ENCODE data around the gene DIPK1B. TPM values are rescaled to one million over a fixed set of nuclear protein-coding genes. Genes with fewer than 3 reads are reported as not detected.

The DIPK1B gene
- total RNA-seq, 2 donors from 2014 or later: 4.8 to 6.9 TPM

- TF ChIP-seq, protein P1, sequence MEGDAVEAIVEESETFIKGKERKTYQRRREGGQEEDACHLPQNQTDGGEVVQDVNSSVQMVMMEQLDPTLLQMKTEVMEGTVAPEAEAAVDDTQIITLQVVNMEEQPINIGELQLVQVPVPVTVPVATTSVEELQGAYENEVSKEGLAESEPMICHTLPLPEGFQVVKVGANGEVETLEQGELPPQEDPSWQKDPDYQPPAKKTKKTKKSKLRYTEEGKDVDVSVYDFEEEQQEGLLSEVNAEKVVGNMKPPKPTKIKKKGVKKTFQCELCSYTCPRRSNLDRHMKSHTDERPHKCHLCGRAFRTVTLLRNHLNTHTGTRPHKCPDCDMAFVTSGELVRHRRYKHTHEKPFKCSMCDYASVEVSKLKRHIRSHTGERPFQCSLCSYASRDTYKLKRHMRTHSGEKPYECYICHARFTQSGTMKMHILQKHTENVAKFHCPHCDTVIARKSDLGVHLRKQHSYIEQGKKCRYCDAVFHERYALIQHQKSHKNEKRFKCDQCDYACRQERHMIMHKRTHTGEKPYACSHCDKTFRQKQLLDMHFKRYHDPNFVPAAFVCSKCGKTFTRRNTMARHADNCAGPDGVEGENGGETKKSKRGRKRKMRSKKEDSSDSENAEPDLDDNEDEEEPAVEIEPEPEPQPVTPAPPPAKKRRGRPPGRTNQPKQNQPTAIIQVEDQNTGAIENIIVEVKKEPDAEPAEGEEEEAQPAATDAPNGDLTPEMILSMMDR (IDR thresholded peaks at IDR 0.05): no peak
- Histone ChIP-seq H3K4me1 (ENCODE audit: control insufficient read depth in 1 of 2, low read depth in 2 of 2) (peaks cover 4 to 9% of the 10 kb centered on the region in 2 donors), H3K9me3 (no peaks in the 10 kb centered on the region), H3K36me3 (no peaks in the 10 kb centered on the region), H3K27me3 (replicated peaks; ENCODE audit: insufficient read depth) (no peaks in the 10 kb centered on the region), H3K4me3 (no peak overlapping the region), H3K27ac (no peak overlapping the region)
- ATAC-seq (ENCODE audit: insufficient number of reproducible peaks, low FRiP score, low read depth): no peak
- no peak for DNase-seq (ENCODE audit: low spot score)
Measured at GRCh38 chr9:136691316-136692184, 20.8 kb upstream of the DIPK1B start.

DNA sequence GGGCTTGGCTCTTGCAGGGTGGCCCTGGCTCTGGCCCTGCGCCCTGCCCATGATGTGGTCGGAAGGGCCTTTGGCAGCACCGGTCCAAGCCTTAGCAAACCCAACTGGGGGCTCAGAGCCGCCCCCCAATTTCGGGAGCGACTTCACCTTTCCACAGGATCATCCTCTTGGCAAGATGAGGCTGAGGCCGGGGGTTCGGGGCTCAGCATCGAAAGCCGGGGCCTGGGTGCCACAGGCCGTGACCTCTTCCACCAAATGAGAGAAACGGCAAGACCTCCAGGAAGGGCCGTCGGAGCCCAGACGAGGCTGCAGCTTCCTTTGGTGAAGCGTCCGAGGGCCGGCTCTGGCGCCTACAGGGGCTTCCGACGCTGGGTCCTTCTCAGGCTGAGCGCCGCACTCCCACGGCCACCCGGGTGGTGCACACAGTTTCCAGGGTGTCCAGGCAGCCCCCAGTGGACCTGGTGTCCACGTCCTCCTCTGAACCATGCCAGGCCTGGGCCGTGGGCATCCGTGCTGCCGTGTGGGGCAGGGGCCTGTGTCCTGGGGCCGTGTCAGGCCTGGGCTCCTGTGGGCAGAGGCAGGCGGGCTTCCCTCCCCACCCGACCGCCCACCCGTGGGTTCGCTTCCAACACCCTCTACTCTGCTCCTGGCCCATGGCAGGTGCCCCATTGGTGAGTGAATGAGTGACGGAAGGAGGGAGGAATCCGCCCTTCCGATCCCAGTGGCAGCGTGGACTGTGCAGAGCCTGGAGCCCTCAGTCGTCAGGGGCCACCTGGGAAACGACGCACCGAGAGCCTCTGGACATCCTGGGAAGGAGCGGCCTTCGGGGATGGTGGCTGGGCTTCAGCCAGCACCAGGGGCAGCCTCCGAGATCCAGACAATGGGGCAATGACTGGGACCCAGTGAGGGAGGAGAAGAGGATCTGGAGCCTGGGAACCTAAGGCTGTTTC lies 19.9 kb upstream of the DIPK1B start:
- H3K27ac ChIP-seq: no peak overlapping the region
- H3K4me3 ChIP-seq: no peak overlapping the region
- peaks cover 4 to 9% of the 10 kb centered on the region in 2 donors for H3K4me1 ChIP-seq (ENCODE audit: control insufficient read depth in 1 of 2, low read depth in 2 of 2)
- H3K27me3 ChIP-seq (replicated peaks; ENCODE audit: insufficient read depth): no peaks in the 10 kb centered on the region
- no peaks in the 10 kb centered on the region for H3K36me3 ChIP-seq
- TF ChIP-seq, protein P1 (IDR thresholded peaks at IDR 0.05): no peak
- DNase-seq (ENCODE audit: low spot score) (no peak), ATAC-seq (ENCODE audit: insufficient number of reproducible peaks, low FRiP score, low read depth) (no peak)
- no peaks in the 10 kb centered on the region for H3K9me3 ChIP-seq

GRCh38 chr9:136693135-136693489 lies 19.3 kb upstream of the DIPK1B start:
- no peak overlapping the region for H3K27ac ChIP-seq
- H3K4me1 ChIP-seq (ENCODE audit: control insufficient read depth in 1 of 2, low read depth in 2 of 2): peaks cover 0 to 9% of the 10 kb centered on the region in 2 donors
- no peaks in the 10 kb centered on the region for H3K27me3 ChIP-seq (replicated peaks; ENCODE audit: insufficient read depth)
- no peaks in the 10 kb centered on the region for H3K36me3 ChIP-seq
- no peaks in the 10 kb centered on the region for H3K9me3 ChIP-seq
- DNase-seq (ENCODE audit: low spot score): no peak
- no peak overlapping the region for H3K4me3 ChIP-seq
- TF ChIP-seq, protein P1 (IDR thresholded peaks at IDR 0.05): no peak
- no peak for ATAC-seq (ENCODE audit: insufficient number of reproducible peaks, low FRiP score, low read depth)

GRCh38 chr9:136693490-136694162 lies 18.7 kb upstream of the DIPK1B start:
- Histone ChIP-seq H3K9me3 (no peaks in the 10 kb centered on the region), H3K27me3 (replicated peaks; ENCODE audit: insufficient read depth) (no peaks in the 10 kb centered on the region), H3K27ac (no peak overlapping the region), H3K4me1 (ENCODE audit: control insufficient read depth in 1 of 2, low read depth in 2 of 2) (peaks cover 0 to 9% of the 10 kb centered on the region in 2 donors), H3K4me3 (no peak overlapping the region), H3K36me3 (no peaks in the 10 kb centered on the region)
- no peak for DNase-seq (ENCODE audit: low spot score)
- TF ChIP-seq, protein P1 (IDR thresholded peaks at IDR 0.05): no peak
- no peak for ATAC-seq (ENCODE audit: insufficient number of reproducible peaks, low FRiP score, low read depth)

Measured in thoracic aorta (tissue), 2 donors.